K562 (cell line): ENCODE results near the gene TNFSF13. TPM values are rescaled to one million over a fixed set of nuclear protein-coding genes. Genes with fewer than 3 reads are reported as not detected.

Experiments
- ATAC-seq: fragments of 200-7000 bp; cut with Tn5 transposase; 3 replicates; pipeline ENCODE4 v1.9.1; 2020; ENCODE audit warnings: moderate library complexity
- BruUV-seq: library from RNA; stranded (reverse); fragments of 400-500 nt; replicated peaks from 2 replicates; lab custom pipeline; 2021; lab: Mats Ljungman, UMichigan
- CTCF ChIA-PET: fragments of 300-600 bp; formaldehyde crosslinking; extraction: SDS; loops from one replicate; lab custom pipeline; 2021; ENCODE audit warnings: low intra/inter-chr PET ratio; lab: Yijun Ruan, JAX
- POLR2A ChIA-PET: fragments of 300-600, 350-650 bp; sonication (Branson Sonifier 250); formaldehyde crosslinking; extraction: SDS; loops from one replicate; lab custom pipeline; 2021; ENCODE audit warnings: antibody characterized with exemption, inconsistent platforms; lab: Yijun Ruan, JAX
- DNase-seq, 4 experiments: peaks; one replicate each; pipeline versions ENCODE4 v3.0.0 to v3.0.0-alpha.2; 2011 to 2018; ENCODE audit warnings: low spot score in 3 of 4, mixed read lengths in 3 of 4; ENCODE audit errors: extremely low read depth in 1 of 4
- FAIRE-seq: peaks from 2 replicates; lab custom pipeline; 2011; peaks lifted over from hg19 to GRCh38; lab: Jason Lieb, UNC
- H2AFZ ChIP-seq: 2 replicates; pipeline ENCODE4 v1.6.0; 2011; ENCODE audit warnings: low read depth, low read length, control low read depth, inconsistent platforms
- H3K27ac ChIP-seq: fragments of 200-600 bp; 3 replicates; pipeline ENCODE4 v1.8.0; 2011; ENCODE audit warnings: low read depth, mild to moderate bottlenecking, control low read depth, inconsistent platforms, low read length, moderate library complexity, mixed read lengths; ENCODE audit errors: extremely low read depth
- H3K27me3 ChIP-seq, 2 experiments: fragments of 300-600 bp in 1 of 2; 2 replicates in 1 of 2; 3 replicates in 1 of 2; pipeline versions ENCODE4 v1.6.0 to v1.8.0; 2011; ENCODE audit warnings: inconsistent platforms in 2 of 2, low read length in 2 of 2, mild to moderate bottlenecking in 1 of 2, mixed read lengths in 1 of 2, moderate library complexity in 1 of 2; ENCODE audit not compliant: control insufficient read depth in 2 of 2, insufficient read depth in 2 of 2
- H3K36me3 ChIP-seq: fragments of 300-600 bp; 3 replicates; pipeline ENCODE4 v1.8.0; 2011; ENCODE audit warnings: mild to moderate bottlenecking, low read length, inconsistent platforms; ENCODE audit not compliant: control insufficient read depth, insufficient read depth
- H3K4me1 ChIP-seq, 2 experiments: fragments of 200-600 bp in 1 of 2; replicated peaks in 1 of 2; 2 replicates in 1 of 2; 3 replicates in 1 of 2; pipeline versions ENCODE4 v1.5.1 to v1.8.0; 2011; ENCODE audit warnings: inconsistent platforms in 2 of 2, low read length in 2 of 2, mild to moderate bottlenecking in 1 of 2, mixed read lengths in 1 of 2, moderate library complexity in 1 of 2; ENCODE audit not compliant: control insufficient read depth in 2 of 2, insufficient read depth in 2 of 2
- H3K4me2 ChIP-seq: 2 replicates; pipeline ENCODE4 v1.6.1; 2011; ENCODE audit warnings: low read length, control low read depth, inconsistent platforms, mixed read lengths; ENCODE audit not compliant: insufficient read depth
- H3K4me3 ChIP-seq: fragments of 200-600 bp; sonication (generic), shearing (Covaris generic); 2 replicates; pipeline ENCODE4 v1.5.1; 2016; ENCODE audit warnings: control low read depth, inconsistent platforms
- H3K79me2 ChIP-seq: fragments of 200-600 bp; 3 replicates; pipeline ENCODE4 v1.8.0; 2011; ENCODE audit warnings: low read length, inconsistent platforms; ENCODE audit not compliant: control insufficient read depth, insufficient read depth
- H3K9ac ChIP-seq, 2 experiments: 2 replicates each; pipeline versions ENCODE4 v1.6.0 to v1.6.1; 2011; ENCODE audit warnings: low read depth in 2 of 2, low read length in 2 of 2, control low read depth in 1 of 2, inconsistent platforms in 1 of 2, mild to moderate bottlenecking in 1 of 2, mixed read lengths in 1 of 2; ENCODE audit not compliant: insufficient read depth in 1 of 2
- H3K9me1 ChIP-seq: one replicate; pipeline ENCODE4 v1.6.0; 2011; ENCODE audit warnings: inconsistent platforms, mild to moderate bottlenecking, low read length, moderate library complexity; ENCODE audit not compliant: control insufficient read depth, insufficient read depth
- H3K9me3 ChIP-seq: replicated peaks from 2 replicates; pipeline ENCODE4 v1.5.1; 2011; ENCODE audit warnings: low read depth, low read length, inconsistent platforms; ENCODE audit not compliant: control insufficient read depth, insufficient read depth
- H4K20me1 ChIP-seq: replicated peaks from 2 replicates; pipeline ENCODE4 v1.6.1; 2011; ENCODE audit warnings: low read length, inconsistent platforms, mixed read lengths; ENCODE audit not compliant: control insufficient read depth, insufficient read depth
- BRCA1 ChIP-seq, 2 experiments: fragments of 450-650 bp in 1 of 2; sonication (generic) in 1 of 2; formaldehyde crosslinking in 1 of 2; IDR thresholded peaks; 2 replicates each; pipeline versions ENCODE4 v1.5.0 to v1.6.1; 2017 to 2020; ENCODE audit warnings: mild to moderate bottlenecking in 1 of 2, missing genetic modification reagents in 1 of 2
- CREB5 ChIP-seq: fragments of 250-450 bp; sonication (Bioruptor Pico); IDR thresholded peaks from 2 replicates; pipeline ENCODE4 v1.5.0; 2020; ENCODE audit warnings: mild to moderate bottlenecking
- FUS ChIP-seq: fragments of 200-400 bp; formaldehyde crosslinking; optimal IDR thresholded peaks from 2 replicates; pipeline ENCODE3; 2017; ENCODE audit warnings: low read depth, low read length
- MYBL2 ChIP-seq, 2 experiments: fragments of 450-650 bp in 1 of 2; sonication (generic) in 1 of 2; formaldehyde crosslinking in 1 of 2; IDR thresholded peaks; 2 replicates each; pipeline versions ENCODE4 v1.6.1 to v1.8.1; 2017 to 2022; ENCODE audit warnings: borderline replicate concordance in 1 of 2, inconsistent platforms in 1 of 2, low read depth in 1 of 2, mild to moderate bottlenecking in 1 of 2, missing genetic modification reagents in 1 of 2, moderate library complexity in 1 of 2
- MYC ChIP-seq, 2 experiments: fragments of 250-450 bp in 1 of 2; sonication (Bioruptor Pico) in 1 of 2; IDR thresholded peaks; 2 replicates each; pipeline versions ENCODE4 v1.5.1 to v1.6.1; 2012 to 2021; ENCODE audit warnings: low read depth in 2 of 2, borderline replicate concordance in 1 of 2, improper control_type of control experiment in 1 of 2, low read length in 1 of 2, mild to moderate bottlenecking in 1 of 2, moderate library complexity in 1 of 2
- NR2C1 ChIP-seq, 2 experiments: fragments of 450-650 bp; IDR thresholded peaks; 2 replicates each; pipeline ENCODE4 v1.6.1; 2017; ENCODE audit warnings: mild to moderate bottlenecking in 2 of 2, antibody characterized with exemption in 1 of 2, inconsistent platforms in 1 of 2, missing compliant biosample characterization in 1 of 2, missing genetic modification characterization in 1 of 2
- PCBP2 ChIP-seq: fragments of 200-400 bp; formaldehyde crosslinking; IDR thresholded peaks from 2 replicates; pipeline ENCODE4 v1.6.1; 2018; ENCODE audit warnings: low read length, low read depth, mild to moderate bottlenecking, moderate library complexity; ENCODE audit not compliant: poor library complexity, severe bottlenecking
- PURB ChIP-seq: sonication (generic); formaldehyde crosslinking; IDR thresholded peaks from 2 replicates; pipeline ENCODE4 v1.9.0; 2021; ENCODE audit warnings: low read depth, mild to moderate bottlenecking, missing genetic modification reagents
- SRF ChIP-seq, 2 experiments: fragments of 250-450, 450-650 bp in 1 of 2; sonication (Bioruptor Pico) in 1 of 2; sonication (generic) in 1 of 2; formaldehyde crosslinking; IDR thresholded peaks; 2 replicates each; pipeline versions ENCODE4 v1.5.0 to v1.5.1; 2020 to 2022; ENCODE audit warnings: mild to moderate bottlenecking in 1 of 2, missing genetic modification reagents in 1 of 2
- TCF15 ChIP-seq: fragments of 250-450 bp; sonication (Bioruptor Pico); IDR thresholded peaks from 2 replicates; pipeline ENCODE4 v1.8.0; 2022; ENCODE audit warnings: moderate library complexity, mild to moderate bottlenecking, inconsistent platforms
- UBTF ChIP-seq, 2 experiments: IDR thresholded peaks; 2 replicates each; pipeline ENCODE4 v1.6.1; 2012; ENCODE audit warnings: improper control_type of control experiment in 2 of 2, low read depth in 2 of 2, low read length in 2 of 2, borderline replicate concordance in 1 of 2
- YY1 ChIP-seq, 3 experiments: IDR thresholded peaks; 2 replicates each; pipeline ENCODE4 v1.6.1; 2011; ENCODE audit warnings: low read length in 2 of 3, mild to moderate bottlenecking in 2 of 3, moderate library complexity in 2 of 3, borderline replicate concordance in 1 of 3, control low read depth in 1 of 3, low read depth in 1 of 3; ENCODE audit not compliant: insufficient read depth in 3 of 3, insufficient replicate concordance in 2 of 3, control insufficient read depth in 1 of 3, insufficient read length in 1 of 3; ENCODE audit errors: extremely low read depth in 1 of 3
- ZNF41 ChIP-seq: fragments of 250-450 bp; sonication (Bioruptor Pico); conservative IDR thresholded peaks from 2 replicates; pipeline ENCODE4 v1.4.0; 2020; ENCODE audit warnings: mild to moderate bottlenecking
- WGBS: fragments of 100-300 bp; shearing (Covaris generic); methylation state at CpG from one replicate; pipeline ENCODE4 v1.1.6; 2016; ENCODE audit warnings: low coverage, mixed read lengths; ENCODE audit not compliant: insufficient coverage; ENCODE audit errors: missing lambda C conversion rate; 5-methylcytosine and 5-hydroxymethylcytosine counted together
- in situ Hi-C: fragments of 300-500 bp; cut with MboI; formaldehyde crosslinking; loops from 4 replicates; pipeline ENCODE4 v1.15.0; 2018; ENCODE audit warnings: inconsistent platforms, mixed read lengths
- intact Hi-C: fragments of 100-400 bp; cut with micrococcal nuclease; formaldehyde crosslinking; loops from 2 replicates; pipeline ENCODE4 v1.14.2; 2022
- polyA plus RNA-seq, 8 experiments: library from polyadenylated mRNA; depleted of rRNA in 4 of 8; stranded (reverse) in 5 of 8; unstranded in 3 of 8; fragments of >200 nt; fragmentation: Nextera tagmentation in 2 of 8; fragmentation: Illumina TruSeq in 1 of 8; extraction: Ambion mirVana in 2 of 8; extraction: Trizol in 1 of 8; gene quantifications; 2 replicates each; pipeline versions ENCODE4 v1.2.1 to v1.2.3, GENCODE V29; 2011 to 2014; ENCODE audit warnings: inconsistent platforms in 1 of 8, missing spikeins in 1 of 8
- total RNA-seq, 7 experiments: library from RNA; depleted of rRNA in 6 of 7; stranded (reverse); fragments of >200 nt in 6 of 7; fragmentation: Illumina TruSeq in 2 of 7; extraction: Trizol in 2 of 7; gene quantifications; 2 replicates each; pipeline versions ENCODE4 v1.2.1 to v1.2.3, GENCODE V29; 2011 to 2021; ENCODE audit warnings: low replicate concordance in 1 of 7

The TNFSF13 gene
- total and polyA plus RNA-seq, 9 of the 15 experiments (the other 6 are each of a cell fraction or from before 2014, with no cell fraction given) = 0.04 to 0.51 (median 0.19) TPM; not detected in 1

- in situ Hi-C loops (no loop called here), intact Hi-C loops (no loop called here)
- Histone ChIP-seq H4K20me1 (no peaks in the 10 kb centered on the region), H3K9me3 (no peaks in the 10 kb centered on the region; the same call in 1 of the 2 replicates), H3K4me3 (no peak overlapping the region), H3K79me2 (no peaks in the 10 kb centered on the region), H2AFZ (no peak overlapping the region), H3K36me3 (no peaks in the 10 kb centered on the region), H3K4me2 (no peak overlapping the region), H3K27me3 (no peaks in the 10 kb centered on the region), H3K9ac (no peak overlapping the region), H3K27ac (no peak overlapping the region), H3K4me1 (no peaks in the 10 kb centered on the region; a peak in 2 of 5 replicates), H3K9me1 (no peaks in the 10 kb centered on the region)
- POLR2A ChIA-PET = interaction anchor here (0.8 kb wide), 1 partner anchor 9 kb away, joined by 5 read pairs; no protein-coding TSS in a partner anchor
- ATAC-seq (no peak), FAIRE-seq (no peak), DNase-seq (no peak)
- 71% methylated on average over 7 of the region's 9 CpGs for whole genome bisulfite sequencing
- no TSS peak for BruUV-seq
- CTCF ChIA-PET = no interaction called here
- TF ChIP-seq UBTF (IDR thresholded peaks at IDR 0.05; ENCODE audit: borderline replicate concordance in 1 of 2, low read depth in 2 of 2, low read length in 2 of 2) = no peak
- no peak for TF ChIP-seq CREB5 (CRISPR knock-in tag)
- TF ChIP-seq PCBP2 = no peak
- no peak for TF ChIP-seq BRCA1 (IDR thresholded peaks at IDR 0.05)
- TF ChIP-seq BRCA1 (CRISPR knock-in tag; IDR thresholded peaks at IDR 0.05) = no peak
- TF ChIP-seq FUS = no peak
- no peak for TF ChIP-seq NR2C1 (IDR thresholded peaks at IDR 0.05)
- no peak for TF ChIP-seq NR2C1 (tag; IDR thresholded peaks at IDR 0.05)
- no peak for TF ChIP-seq MYBL2 (IDR thresholded peaks at IDR 0.05; ENCODE audit: low read depth)
- no peak for TF ChIP-seq MYBL2 (CRISPR knock-in tag; IDR thresholded peaks at IDR 0.05; ENCODE audit: borderline replicate concordance)
- TF ChIP-seq MYC (IDR thresholded peaks at IDR 0.05; ENCODE audit: low read depth, low read length) = no peak
- no peak for TF ChIP-seq MYC (CRISPR knock-in tag; IDR thresholded peaks at IDR 0.05; ENCODE audit: borderline replicate concordance, low read depth)
- no peak for TF ChIP-seq YY1 (IDR thresholded peaks at IDR 0.05; ENCODE audit: borderline replicate concordance in 1 of 3, control insufficient read depth in 1 of 3, extremely low read depth in 1 of 3, insufficient read depth in 3 of 3, insufficient read length in 1 of 3, insufficient replicate concordance in 2 of 3, low read depth in 1 of 3, low read length in 2 of 3)
- TF ChIP-seq TCF15 = no peak
- no peak for TF ChIP-seq ZNF41 (CRISPR knock-in tag)
- no peak for TF ChIP-seq SRF (CRISPR knock-in tag; IDR thresholded peaks at IDR 0.05)
- TF ChIP-seq PURB (CRISPR knock-in tag) = no peak
Observed at GRCh38 chr17:7541074-7541621, 17.4 kb upstream of the TNFSF13 start.
